Right lobe of liver (tissue), 4 donors: ENCODE data around the gene WAC.

ENCODE experiments used
- POLR2A ChIP-seq: fragments of 450-650 bp; IDR thresholded peaks from one replicate; pipeline ENCODE4 v1.6.1; 2017; ENCODE audit warnings: antibody characterized with exemption, mild to moderate bottlenecking
- TF ChIP-seq, protein P1 (sequence below), 4 donors: fragments of 200-600 bp in 3 of 4; fragments of 450-650 bp in 1 of 4; IDR thresholded peaks; one replicate each; pipeline versions ENCODE4 v1.5.1 to v1.8.0; 2016 to 2022; ENCODE audit warnings: antibody characterized with exemption in 4 of 4, mild to moderate bottlenecking in 2 of 4
- donor health status: DM: no; HTN: no; CAD: no.
- donor health status: DM: no; HTN: no; CAD: no.
- donor health status: DM: no; HTN: yes; CAD: no.

DNA sequence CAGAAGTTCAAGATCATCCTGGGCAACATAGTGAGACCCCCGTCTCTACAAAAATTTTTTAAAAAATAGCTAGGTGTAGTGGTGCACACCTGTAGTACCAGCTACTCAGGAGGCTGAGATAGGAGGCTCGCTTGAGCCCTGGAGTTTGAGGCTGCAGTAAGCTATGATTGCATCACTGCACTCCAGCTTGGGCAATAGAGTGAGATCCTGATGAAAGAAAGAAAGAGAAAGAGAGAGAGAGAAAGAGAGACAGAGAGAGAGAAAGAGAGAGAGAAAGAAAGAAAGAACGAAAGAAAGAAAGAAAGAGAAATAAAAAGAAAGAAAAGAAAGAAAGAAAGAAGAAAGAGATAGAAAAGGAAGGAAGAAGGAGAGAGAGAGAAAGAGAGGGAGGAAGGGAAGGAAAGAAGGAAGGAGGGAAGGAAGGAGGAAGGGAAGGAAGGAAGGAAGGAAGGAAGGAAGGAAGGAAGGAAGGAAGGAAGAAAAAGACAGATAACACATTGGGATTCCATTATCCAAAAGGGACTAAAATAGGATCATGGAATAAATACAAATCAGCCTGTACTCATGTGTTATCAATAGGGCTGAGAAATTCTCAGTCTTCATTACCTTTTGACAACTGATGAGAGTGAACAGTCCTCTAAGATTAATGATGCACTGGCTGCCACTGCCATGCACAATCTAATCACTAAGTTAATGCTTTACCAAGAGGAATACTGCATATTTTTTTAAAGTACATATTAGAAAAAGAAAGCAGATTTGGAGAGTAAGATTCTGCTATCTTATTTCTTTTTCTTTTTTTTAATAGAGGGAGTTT, 35.4 kb upstream of the WAC start:
- TF ChIP-seq, protein P1, sequence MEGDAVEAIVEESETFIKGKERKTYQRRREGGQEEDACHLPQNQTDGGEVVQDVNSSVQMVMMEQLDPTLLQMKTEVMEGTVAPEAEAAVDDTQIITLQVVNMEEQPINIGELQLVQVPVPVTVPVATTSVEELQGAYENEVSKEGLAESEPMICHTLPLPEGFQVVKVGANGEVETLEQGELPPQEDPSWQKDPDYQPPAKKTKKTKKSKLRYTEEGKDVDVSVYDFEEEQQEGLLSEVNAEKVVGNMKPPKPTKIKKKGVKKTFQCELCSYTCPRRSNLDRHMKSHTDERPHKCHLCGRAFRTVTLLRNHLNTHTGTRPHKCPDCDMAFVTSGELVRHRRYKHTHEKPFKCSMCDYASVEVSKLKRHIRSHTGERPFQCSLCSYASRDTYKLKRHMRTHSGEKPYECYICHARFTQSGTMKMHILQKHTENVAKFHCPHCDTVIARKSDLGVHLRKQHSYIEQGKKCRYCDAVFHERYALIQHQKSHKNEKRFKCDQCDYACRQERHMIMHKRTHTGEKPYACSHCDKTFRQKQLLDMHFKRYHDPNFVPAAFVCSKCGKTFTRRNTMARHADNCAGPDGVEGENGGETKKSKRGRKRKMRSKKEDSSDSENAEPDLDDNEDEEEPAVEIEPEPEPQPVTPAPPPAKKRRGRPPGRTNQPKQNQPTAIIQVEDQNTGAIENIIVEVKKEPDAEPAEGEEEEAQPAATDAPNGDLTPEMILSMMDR (IDR thresholded peaks at IDR 0.05), result no peak
- no peak for TF ChIP-seq POLR2A
